HepG2 (cell line): Measurements from ENCODE around the gene TTC31. TPM values are rescaled to one million over a fixed set of nuclear protein-coding genes. Genes with fewer than 3 reads are reported as not detected.
A peak's percentile ranks its signal among the peaks of the same experiment; 100 is the strongest.

Experiments
- ESRRA ChIP-seq: sonication (generic); formaldehyde crosslinking; IDR thresholded peaks from 2 replicates; pipeline ENCODE4 v1.5.1; 2020; ENCODE audit warnings: mild to moderate bottlenecking, low read depth, missing genetic modification reagents
- HNF4A ChIP-seq: sonication (generic); formaldehyde crosslinking; IDR thresholded peaks from 2 replicates; pipeline ENCODE4 v1.4.0; 2020; ENCODE audit warnings: missing genetic modification reagents
- MAFF ChIP-seq: IDR thresholded peaks from 2 replicates; pipeline ENCODE4 v1.6.1; 2011; ENCODE audit warnings: low read depth, low read length, improper control_type of control experiment
- RNF2 ChIP-seq: fragments of 450-650 bp; conservative IDR thresholded peaks from 2 replicates; pipeline ENCODE4 v1.6.1; 2016; ENCODE audit warnings: low read depth
- ZFP36L1 ChIP-seq: sonication (generic); formaldehyde crosslinking; IDR thresholded peaks from 2 replicates; pipeline ENCODE4 v1.8.0; 2022; ENCODE audit warnings: mild to moderate bottlenecking, missing genetic modification reagents, moderate library complexity
- ZNF24 ChIP-seq: fragments of 450-650 bp; IDR thresholded peaks from 2 replicates; pipeline ENCODE4 v1.6.1; 2017; ENCODE audit warnings: antibody characterized with exemption, mild to moderate bottlenecking
- ZNF431 ChIP-seq: sonication (generic); formaldehyde crosslinking; IDR thresholded peaks from 2 replicates; pipeline ENCODE4 v1.9.0; 2022; ENCODE audit warnings: missing genetic modification reagents, low read depth, mild to moderate bottlenecking, borderline replicate concordance
- ZNF547 ChIP-seq: sonication (generic); formaldehyde crosslinking; IDR thresholded peaks from 2 replicates; pipeline ENCODE4 v1.5.1; 2020; ENCODE audit warnings: mild to moderate bottlenecking, missing genetic modification reagents
- ZNF674 ChIP-seq: sonication (generic); formaldehyde crosslinking; IDR thresholded peaks from 2 replicates; pipeline ENCODE4 v1.5.0; 2020; ENCODE audit warnings: low read depth, mild to moderate bottlenecking, missing genetic modification reagents
- polyA plus RNA-seq, 8 experiments: library from polyadenylated mRNA; depleted of rRNA in 3 of 8; stranded (reverse) in 7 of 8; unstranded in 1 of 8; fragments of >200 nt; fragmentation: Illumina TruSeq in 4 of 8; extraction: Trizol in 4 of 8; gene quantifications; 2 replicates each; pipeline versions ENCODE4 v1.2.1 to v1.2.3, GENCODE V29; 2011 to 2016; ENCODE audit warnings: low read depth in 4 of 8, missing spikeins in 1 of 8, mixed read lengths in 1 of 8; ENCODE audit not compliant: insufficient read depth in 1 of 8
- total RNA-seq, 5 experiments: library from RNA; depleted of rRNA; stranded (reverse); fragments of >200 nt; fragmentation: Illumina TruSeq; extraction: Trizol; gene quantifications; 2 replicates each; pipeline ENCODE4 v1.2.3, GENCODE V29; 2016; ENCODE audit warnings: low read depth in 1 of 5
- TF ChIP-seq, protein P1 (sequence below): IDR thresholded peaks from 2 replicates; pipeline ENCODE4 v1.6.1; 2016; ENCODE audit warnings: low read depth, missing genetic modification reagents, missing compliant biosample characterization
- TF ChIP-seq, protein P2 (sequence below): sonication (generic); formaldehyde crosslinking; IDR thresholded peaks from 2 replicates; pipeline ENCODE4 v1.4.0; 2020; ENCODE audit warnings: missing genetic modification reagents
- TF ChIP-seq, protein P3 (sequence below): sonication (generic); formaldehyde crosslinking; IDR thresholded peaks from 2 replicates; pipeline ENCODE4 v1.8.1; 2023; ENCODE audit warnings: missing genetic modification reagents, inconsistent platforms, borderline replicate concordance
- TF ChIP-seq, protein P4 (sequence below): sonication (generic); formaldehyde crosslinking; IDR thresholded peaks from 2 replicates; pipeline ENCODE4 v1.5.1; 2020; ENCODE audit warnings: mild to moderate bottlenecking, missing genetic modification reagents, borderline replicate concordance
- TF ChIP-seq, protein P5 (sequence below): sonication (generic); formaldehyde crosslinking; IDR thresholded peaks from 2 replicates; pipeline ENCODE4 v1.4.0; 2020; ENCODE audit warnings: missing genetic modification reagents, borderline replicate concordance

Gene TTC31
- total and polyA plus RNA-seq, 2 of the 13 experiments (the other 11 are each of a cell fraction or from before 2014, with no cell fraction given), result 28.3 to 39.5 TPM

DNA sequence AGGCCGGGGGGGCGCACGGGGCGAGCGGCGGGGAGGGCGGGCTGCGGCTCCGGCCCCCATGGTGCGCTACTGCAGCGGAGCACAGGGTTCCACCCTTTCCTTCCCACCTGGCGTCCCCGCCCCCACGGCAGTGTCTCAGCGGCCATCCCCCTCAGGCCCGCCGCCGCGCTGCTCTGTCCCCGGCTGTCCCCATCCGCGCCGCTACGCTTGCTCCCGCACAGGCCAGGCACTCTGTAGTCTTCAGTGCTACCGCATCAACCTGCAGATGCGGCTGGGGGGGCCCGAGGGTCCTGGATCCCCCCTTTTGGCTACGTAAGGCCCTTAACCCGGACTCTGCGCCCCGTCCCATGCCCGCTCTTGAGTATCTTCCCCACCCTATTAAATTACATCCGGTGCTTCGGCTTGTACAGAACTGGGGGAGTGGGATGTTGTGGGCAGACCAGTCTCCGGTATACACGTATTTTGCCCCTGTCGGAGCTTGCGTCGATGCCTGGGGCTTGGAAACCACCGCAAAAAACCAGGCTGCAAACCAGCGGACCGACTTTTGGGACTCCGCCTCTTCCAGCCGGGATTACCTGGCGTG lies 25.2 kb upstream of the TTC31 start (continued):
- TF ChIP-seq, protein P1, sequence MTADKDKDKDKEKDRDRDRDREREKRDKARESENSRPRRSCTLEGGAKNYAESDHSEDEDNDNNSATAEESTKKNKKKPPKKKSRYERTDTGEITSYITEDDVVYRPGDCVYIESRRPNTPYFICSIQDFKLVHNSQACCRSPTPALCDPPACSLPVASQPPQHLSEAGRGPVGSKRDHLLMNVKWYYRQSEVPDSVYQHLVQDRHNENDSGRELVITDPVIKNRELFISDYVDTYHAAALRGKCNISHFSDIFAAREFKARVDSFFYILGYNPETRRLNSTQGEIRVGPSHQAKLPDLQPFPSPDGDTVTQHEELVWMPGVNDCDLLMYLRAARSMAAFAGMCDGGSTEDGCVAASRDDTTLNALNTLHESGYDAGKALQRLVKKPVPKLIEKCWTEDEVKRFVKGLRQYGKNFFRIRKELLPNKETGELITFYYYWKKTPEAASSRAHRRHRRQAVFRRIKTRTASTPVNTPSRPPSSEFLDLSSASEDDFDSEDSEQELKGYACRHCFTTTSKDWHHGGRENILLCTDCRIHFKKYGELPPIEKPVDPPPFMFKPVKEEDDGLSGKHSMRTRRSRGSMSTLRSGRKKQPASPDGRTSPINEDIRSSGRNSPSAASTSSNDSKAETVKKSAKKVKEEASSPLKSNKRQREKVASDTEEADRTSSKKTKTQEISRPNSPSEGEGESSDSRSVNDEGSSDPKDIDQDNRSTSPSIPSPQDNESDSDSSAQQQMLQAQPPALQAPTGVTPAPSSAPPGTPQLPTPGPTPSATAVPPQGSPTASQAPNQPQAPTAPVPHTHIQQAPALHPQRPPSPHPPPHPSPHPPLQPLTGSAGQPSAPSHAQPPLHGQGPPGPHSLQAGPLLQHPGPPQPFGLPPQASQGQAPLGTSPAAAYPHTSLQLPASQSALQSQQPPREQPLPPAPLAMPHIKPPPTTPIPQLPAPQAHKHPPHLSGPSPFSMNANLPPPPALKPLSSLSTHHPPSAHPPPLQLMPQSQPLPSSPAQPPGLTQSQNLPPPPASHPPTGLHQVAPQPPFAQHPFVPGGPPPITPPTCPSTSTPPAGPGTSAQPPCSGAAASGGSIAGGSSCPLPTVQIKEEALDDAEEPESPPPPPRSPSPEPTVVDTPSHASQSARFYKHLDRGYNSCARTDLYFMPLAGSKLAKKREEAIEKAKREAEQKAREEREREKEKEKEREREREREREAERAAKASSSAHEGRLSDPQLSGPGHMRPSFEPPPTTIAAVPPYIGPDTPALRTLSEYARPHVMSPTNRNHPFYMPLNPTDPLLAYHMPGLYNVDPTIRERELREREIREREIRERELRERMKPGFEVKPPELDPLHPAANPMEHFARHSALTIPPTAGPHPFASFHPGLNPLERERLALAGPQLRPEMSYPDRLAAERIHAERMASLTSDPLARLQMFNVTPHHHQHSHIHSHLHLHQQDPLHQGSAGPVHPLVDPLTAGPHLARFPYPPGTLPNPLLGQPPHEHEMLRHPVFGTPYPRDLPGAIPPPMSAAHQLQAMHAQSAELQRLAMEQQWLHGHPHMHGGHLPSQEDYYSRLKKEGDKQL (CRISPR knock-in tag), result no peak
- TF ChIP-seq ZNF547 (CRISPR knock-in tag) (peak; percentile 50; the same call in 1 of the 2 replicates), ZFP36L1 (no peak), ESRRA (0 out of 2 replicates have a peak, but pooled peaks have one; percentile 46), ZNF674 (CRISPR knock-in tag) (no peak), MAFF (no peak), ZNF24 (no peak), HNF4A (CRISPR knock-in tag) (peak; percentile 42), RNF2 (no peak), ZNF431 (CRISPR knock-in tag) (no peak)
- TF ChIP-seq, protein P2, sequence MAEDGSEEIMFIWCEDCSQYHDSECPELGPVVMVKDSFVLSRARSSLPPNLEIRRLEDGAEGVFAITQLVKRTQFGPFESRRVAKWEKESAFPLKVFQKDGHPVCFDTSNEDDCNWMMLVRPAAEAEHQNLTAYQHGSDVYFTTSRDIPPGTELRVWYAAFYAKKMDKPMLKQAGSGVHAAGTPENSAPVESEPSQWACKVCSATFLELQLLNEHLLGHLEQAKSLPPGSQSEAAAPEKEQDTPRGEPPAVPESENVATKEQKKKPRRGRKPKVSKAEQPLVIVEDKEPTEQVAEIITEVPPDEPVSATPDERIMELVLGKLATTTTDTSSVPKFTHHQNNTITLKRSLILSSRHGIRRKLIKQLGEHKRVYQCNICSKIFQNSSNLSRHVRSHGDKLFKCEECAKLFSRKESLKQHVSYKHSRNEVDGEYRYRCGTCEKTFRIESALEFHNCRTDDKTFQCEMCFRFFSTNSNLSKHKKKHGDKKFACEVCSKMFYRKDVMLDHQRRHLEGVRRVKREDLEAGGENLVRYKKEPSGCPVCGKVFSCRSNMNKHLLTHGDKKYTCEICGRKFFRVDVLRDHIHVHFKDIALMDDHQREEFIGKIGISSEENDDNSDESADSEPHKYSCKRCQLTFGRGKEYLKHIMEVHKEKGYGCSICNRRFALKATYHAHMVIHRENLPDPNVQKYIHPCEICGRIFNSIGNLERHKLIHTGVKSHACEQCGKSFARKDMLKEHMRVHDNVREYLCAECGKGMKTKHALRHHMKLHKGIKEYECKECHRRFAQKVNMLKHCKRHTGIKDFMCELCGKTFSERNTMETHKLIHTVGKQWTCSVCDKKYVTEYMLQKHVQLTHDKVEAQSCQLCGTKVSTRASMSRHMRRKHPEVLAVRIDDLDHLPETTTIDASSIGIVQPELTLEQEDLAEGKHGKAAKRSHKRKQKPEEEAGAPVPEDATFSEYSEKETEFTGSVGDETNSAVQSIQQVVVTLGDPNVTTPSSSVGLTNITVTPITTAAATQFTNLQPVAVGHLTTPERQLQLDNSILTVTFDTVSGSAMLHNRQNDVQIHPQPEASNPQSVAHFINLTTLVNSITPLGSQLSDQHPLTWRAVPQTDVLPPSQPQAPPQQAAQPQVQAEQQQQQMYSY (CRISPR knock-in tag), result peak; percentile 63; the same call in 1 of the 2 replicates
- TF ChIP-seq, protein P3, sequence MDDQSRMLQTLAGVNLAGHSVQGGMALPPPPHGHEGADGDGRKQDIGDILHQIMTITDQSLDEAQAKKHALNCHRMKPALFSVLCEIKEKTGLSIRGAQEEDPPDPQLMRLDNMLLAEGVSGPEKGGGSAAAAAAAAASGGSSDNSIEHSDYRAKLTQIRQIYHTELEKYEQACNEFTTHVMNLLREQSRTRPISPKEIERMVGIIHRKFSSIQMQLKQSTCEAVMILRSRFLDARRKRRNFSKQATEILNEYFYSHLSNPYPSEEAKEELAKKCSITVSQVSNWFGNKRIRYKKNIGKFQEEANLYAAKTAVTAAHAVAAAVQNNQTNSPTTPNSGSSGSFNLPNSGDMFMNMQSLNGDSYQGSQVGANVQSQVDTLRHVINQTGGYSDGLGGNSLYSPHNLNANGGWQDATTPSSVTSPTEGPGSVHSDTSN (CRISPR knock-in tag), result no peak
- TF ChIP-seq, protein P4, sequence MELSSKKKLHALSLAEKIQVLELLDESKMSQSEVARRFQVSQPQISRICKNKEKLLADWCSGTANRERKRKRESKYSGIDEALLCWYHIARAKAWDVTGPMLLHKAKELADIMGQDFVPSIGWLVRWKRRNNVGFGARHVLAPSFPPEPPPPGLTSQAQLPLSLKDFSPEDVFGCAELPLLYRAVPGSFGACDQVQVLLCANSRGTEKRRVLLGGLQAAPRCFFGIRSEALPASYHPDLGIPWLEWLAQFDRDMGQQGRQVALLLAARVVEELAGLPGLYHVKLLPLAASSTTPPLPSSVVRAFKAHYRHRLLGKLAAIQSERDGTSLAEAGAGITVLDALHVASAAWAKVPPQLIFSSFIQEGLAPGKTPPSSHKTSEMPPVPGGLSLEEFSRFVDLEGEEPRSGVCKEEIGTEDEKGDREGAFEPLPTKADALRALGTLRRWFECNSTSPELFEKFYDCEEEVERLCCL (CRISPR knock-in tag), result no peak
- TF ChIP-seq, protein P5, sequence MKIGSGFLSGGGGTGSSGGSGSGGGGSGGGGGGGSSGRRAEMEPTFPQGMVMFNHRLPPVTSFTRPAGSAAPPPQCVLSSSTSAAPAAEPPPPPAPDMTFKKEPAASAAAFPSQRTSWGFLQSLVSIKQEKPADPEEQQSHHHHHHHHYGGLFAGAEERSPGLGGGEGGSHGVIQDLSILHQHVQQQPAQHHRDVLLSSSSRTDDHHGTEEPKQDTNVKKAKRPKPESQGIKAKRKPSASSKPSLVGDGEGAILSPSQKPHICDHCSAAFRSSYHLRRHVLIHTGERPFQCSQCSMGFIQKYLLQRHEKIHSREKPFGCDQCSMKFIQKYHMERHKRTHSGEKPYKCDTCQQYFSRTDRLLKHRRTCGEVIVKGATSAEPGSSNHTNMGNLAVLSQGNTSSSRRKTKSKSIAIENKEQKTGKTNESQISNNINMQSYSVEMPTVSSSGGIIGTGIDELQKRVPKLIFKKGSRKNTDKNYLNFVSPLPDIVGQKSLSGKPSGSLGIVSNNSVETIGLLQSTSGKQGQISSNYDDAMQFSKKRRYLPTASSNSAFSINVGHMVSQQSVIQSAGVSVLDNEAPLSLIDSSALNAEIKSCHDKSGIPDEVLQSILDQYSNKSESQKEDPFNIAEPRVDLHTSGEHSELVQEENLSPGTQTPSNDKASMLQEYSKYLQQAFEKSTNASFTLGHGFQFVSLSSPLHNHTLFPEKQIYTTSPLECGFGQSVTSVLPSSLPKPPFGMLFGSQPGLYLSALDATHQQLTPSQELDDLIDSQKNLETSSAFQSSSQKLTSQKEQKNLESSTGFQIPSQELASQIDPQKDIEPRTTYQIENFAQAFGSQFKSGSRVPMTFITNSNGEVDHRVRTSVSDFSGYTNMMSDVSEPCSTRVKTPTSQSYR (CRISPR knock-in tag), result peak; percentile 87
